ENCODE data around the gene SERGEF.

Gene SERGEF

GRCh38 chr11:17763703-17764102 is 249.1 kb downstream of the SERGEF start:
- peaks cover 14% of the 10 kb centered on the region for H3K27me3 ChIP-seq (ENCODE audit: control insufficient read depth, insufficient read depth, low read length)
- H3K4me3 ChIP-seq (ENCODE audit: low read length), result no peak overlapping the region
- H3K4me1 ChIP-seq (ENCODE audit: control insufficient read depth, insufficient read depth, low read length), result no peaks in the 10 kb centered on the region
- no peaks in the 10 kb centered on the region for H3K9me3 ChIP-seq (replicated peaks; ENCODE audit: low read length)
- no peaks in the 10 kb centered on the region for H3K36me3 ChIP-seq (ENCODE audit: insufficient read depth, low read length)
- H3K4me2 ChIP-seq (ENCODE audit: low read length), result no peak overlapping the region
- no peak overlapping the region for H3K9ac ChIP-seq (ENCODE audit: low read depth, low read length)

GRCh38 chr11:17763244-17763643 is 249.6 kb downstream of the SERGEF start:
- Histone ChIP-seq H3K4me3 (ENCODE audit: low read length) (no peak overlapping the region), H3K4me1 (ENCODE audit: control insufficient read depth, insufficient read depth, low read length) (no peaks in the 10 kb centered on the region), H3K36me3 (ENCODE audit: insufficient read depth, low read length) (no peaks in the 10 kb centered on the region), H3K4me2 (ENCODE audit: low read length) (no peak overlapping the region), H3K9me3 (replicated peaks; ENCODE audit: low read length) (no peaks in the 10 kb centered on the region), H3K27me3 (ENCODE audit: control insufficient read depth, insufficient read depth, low read length) (peaks cover 17% of the 10 kb centered on the region), H3K9ac (ENCODE audit: low read depth, low read length) (no peak overlapping the region)

GRCh38 chr11:17762309-17762974 is 250.4 kb downstream of the SERGEF start:
- Histone ChIP-seq H3K9me3 (replicated peaks; ENCODE audit: low read length) (no peaks in the 10 kb centered on the region), H3K4me1 (ENCODE audit: control insufficient read depth, insufficient read depth, low read length) (no peaks in the 10 kb centered on the region), H3K4me3 (ENCODE audit: low read length) (no peak overlapping the region), H3K9ac (ENCODE audit: low read depth, low read length) (no peak overlapping the region), H3K36me3 (ENCODE audit: insufficient read depth, low read length) (no peaks in the 10 kb centered on the region), H3K4me2 (ENCODE audit: low read length) (no peak overlapping the region), H3K27me3 (ENCODE audit: control insufficient read depth, insufficient read depth, low read length) (peaks cover 19% of the 10 kb centered on the region)

GRCh38 chr11:17760102-17761029 is 252.5 kb downstream of the SERGEF start:
- peaks cover 26% of the 10 kb centered on the region for H3K27me3 ChIP-seq (ENCODE audit: control insufficient read depth, insufficient read depth, low read length)
- no peaks in the 10 kb centered on the region for H3K9me3 ChIP-seq (replicated peaks; ENCODE audit: low read length)
- no peaks in the 10 kb centered on the region for H3K36me3 ChIP-seq (ENCODE audit: insufficient read depth, low read length)
- H3K9ac ChIP-seq (ENCODE audit: low read depth, low read length), result no peak overlapping the region
- no peak overlapping the region for H3K4me2 ChIP-seq (ENCODE audit: low read length)
- H3K4me1 ChIP-seq (ENCODE audit: control insufficient read depth, insufficient read depth, low read length), result no peaks in the 10 kb centered on the region
- H3K4me3 ChIP-seq (ENCODE audit: low read length), result no peak overlapping the region

GRCh38 chr11:17755891-17756290 is 257.0 kb downstream of the SERGEF start:
- no peaks in the 10 kb centered on the region for H3K9me3 ChIP-seq (replicated peaks; ENCODE audit: low read length)
- no peak overlapping the region for H3K4me3 ChIP-seq (ENCODE audit: low read length)
- H3K4me1 ChIP-seq (ENCODE audit: control insufficient read depth, insufficient read depth, low read length), result no peaks in the 10 kb centered on the region
- H3K9ac ChIP-seq (ENCODE audit: low read depth, low read length), result no peak overlapping the region
- H3K36me3 ChIP-seq (ENCODE audit: insufficient read depth, low read length), result no peaks in the 10 kb centered on the region
- H3K4me2 ChIP-seq (ENCODE audit: low read length), result no peak overlapping the region
- peaks cover 63% of the 10 kb centered on the region for H3K27me3 ChIP-seq (ENCODE audit: control insufficient read depth, insufficient read depth, low read length)

GRCh38 chr11:17753641-17754040 is 259.2 kb downstream of the SERGEF start:
- peaks cover 66% of the 10 kb centered on the region for H3K27me3 ChIP-seq (ENCODE audit: control insufficient read depth, insufficient read depth, low read length)
- H3K4me3 ChIP-seq (ENCODE audit: low read length), result no peak overlapping the region
- no peaks in the 10 kb centered on the region for H3K36me3 ChIP-seq (ENCODE audit: insufficient read depth, low read length)
- no peak overlapping the region for H3K9ac ChIP-seq (ENCODE audit: low read depth, low read length)
- H3K4me1 ChIP-seq (ENCODE audit: control insufficient read depth, insufficient read depth, low read length), result no peaks in the 10 kb centered on the region
- H3K9me3 ChIP-seq (replicated peaks; ENCODE audit: low read length), result no peaks in the 10 kb centered on the region
- no peak overlapping the region for H3K4me2 ChIP-seq (ENCODE audit: low read length)

GRCh38 chr11:17753153-17753552 is 259.7 kb downstream of the SERGEF start:
- Histone ChIP-seq H3K4me3 (ENCODE audit: low read length) (no peak overlapping the region), H3K27me3 (ENCODE audit: control insufficient read depth, insufficient read depth, low read length) (peaks cover 63% of the 10 kb centered on the region)

GRCh38 chr11:17752144-17752543 is 260.7 kb downstream of the SERGEF start:
- H3K9ac ChIP-seq (ENCODE audit: low read depth, low read length), result no peak overlapping the region
- H3K4me1 ChIP-seq (ENCODE audit: control insufficient read depth, insufficient read depth, low read length), result no peaks in the 10 kb centered on the region
- no peak overlapping the region for H3K4me2 ChIP-seq (ENCODE audit: low read length)
- H3K9me3 ChIP-seq (replicated peaks; ENCODE audit: low read length), result no peaks in the 10 kb centered on the region
- peaks cover 62% of the 10 kb centered on the region for H3K27me3 ChIP-seq (ENCODE audit: control insufficient read depth, insufficient read depth, low read length)
- H3K4me3 ChIP-seq (ENCODE audit: low read length), result no peak overlapping the region
- no peaks in the 10 kb centered on the region for H3K36me3 ChIP-seq (ENCODE audit: insufficient read depth, low read length)

More at GRCh38 chr11:17753153-17753552, 259.7 kb downstream of the SERGEF start:
- no peak overlapping the region for H3K9ac ChIP-seq (ENCODE audit: low read depth, low read length)
- no peak overlapping the region for H3K4me2 ChIP-seq (ENCODE audit: low read length)
- no peaks in the 10 kb centered on the region for H3K9me3 ChIP-seq (replicated peaks; ENCODE audit: low read length)
- H3K36me3 ChIP-seq (ENCODE audit: insufficient read depth, low read length), result no peaks in the 10 kb centered on the region
- no peaks in the 10 kb centered on the region for H3K4me1 ChIP-seq (ENCODE audit: control insufficient read depth, insufficient read depth, low read length)

- H3K4me1 ChIP-seq (ENCODE audit: control insufficient read depth, insufficient read depth, low read length), result no peaks in the 10 kb centered on the region
- no peaks in the 10 kb centered on the region for H3K36me3 ChIP-seq (ENCODE audit: insufficient read depth, low read length)
- no peak overlapping the region for H3K4me2 ChIP-seq (ENCODE audit: low read length)
- H3K4me3 ChIP-seq (ENCODE audit: low read length), result no peak overlapping the region
- no peaks in the 10 kb centered on the region for H3K9me3 ChIP-seq (replicated peaks; ENCODE audit: low read length)
- no peak overlapping the region for H3K9ac ChIP-seq (ENCODE audit: low read depth, low read length)
- H3K27me3 ChIP-seq (ENCODE audit: control insufficient read depth, insufficient read depth, low read length), result peaks cover 65% of the 10 kb centered on the region
These were observed 261.3 kb downstream of the SERGEF start for GRCh38 chr11:17751558-17751957.

GRCh38 chr11:17750801-17751165 is 262.1 kb downstream of the SERGEF start:
- Histone ChIP-seq H3K9ac (ENCODE audit: low read depth, low read length) (no peak overlapping the region), H3K36me3 (ENCODE audit: insufficient read depth, low read length) (no peaks in the 10 kb centered on the region), H3K4me1 (ENCODE audit: control insufficient read depth, insufficient read depth, low read length) (no peaks in the 10 kb centered on the region), H3K9me3 (replicated peaks; ENCODE audit: low read length) (no peaks in the 10 kb centered on the region), H3K4me2 (ENCODE audit: low read length) (no peak overlapping the region), H3K4me3 (ENCODE audit: low read length) (no peak overlapping the region), H3K27me3 (ENCODE audit: control insufficient read depth, insufficient read depth, low read length) (peaks cover 64% of the 10 kb centered on the region)

GRCh38 chr11:17750013-17750800 is 262.6 kb downstream of the SERGEF start:
- no peaks in the 10 kb centered on the region for H3K36me3 ChIP-seq (ENCODE audit: insufficient read depth, low read length)
- no peaks in the 10 kb centered on the region for H3K4me1 ChIP-seq (ENCODE audit: control insufficient read depth, insufficient read depth, low read length)
- no peak overlapping the region for H3K9ac ChIP-seq (ENCODE audit: low read depth, low read length)
- H3K4me2 ChIP-seq (ENCODE audit: low read length), result no peak overlapping the region
- H3K9me3 ChIP-seq (replicated peaks; ENCODE audit: low read length), result no peaks in the 10 kb centered on the region
- peaks cover 58% of the 10 kb centered on the region for H3K27me3 ChIP-seq (ENCODE audit: control insufficient read depth, insufficient read depth, low read length)
- no peak overlapping the region for H3K4me3 ChIP-seq (ENCODE audit: low read length)

All from skeletal muscle satellite cell (primary cell).